NAMALWA (cell line): ENCODE data around the gene RCOR1.

Source experiments
- DNase-seq: peaks from one replicate; pipeline ENCODE4 v3.0.0-alpha.2; 2015; ENCODE audit warnings: low spot score

Gene RCOR1

GRCh38 chr14:102776761-102777710 is 184.6 kb downstream of the RCOR1 start, which contains the start of gene TRAF3:
Gene TRAF3, plus strand, starts transcription at chr14:102777449. Its CDS starts 92,753 bp downstream, at chr14:102870202.
- peak; percentile 76 for DNase-seq

DNA sequence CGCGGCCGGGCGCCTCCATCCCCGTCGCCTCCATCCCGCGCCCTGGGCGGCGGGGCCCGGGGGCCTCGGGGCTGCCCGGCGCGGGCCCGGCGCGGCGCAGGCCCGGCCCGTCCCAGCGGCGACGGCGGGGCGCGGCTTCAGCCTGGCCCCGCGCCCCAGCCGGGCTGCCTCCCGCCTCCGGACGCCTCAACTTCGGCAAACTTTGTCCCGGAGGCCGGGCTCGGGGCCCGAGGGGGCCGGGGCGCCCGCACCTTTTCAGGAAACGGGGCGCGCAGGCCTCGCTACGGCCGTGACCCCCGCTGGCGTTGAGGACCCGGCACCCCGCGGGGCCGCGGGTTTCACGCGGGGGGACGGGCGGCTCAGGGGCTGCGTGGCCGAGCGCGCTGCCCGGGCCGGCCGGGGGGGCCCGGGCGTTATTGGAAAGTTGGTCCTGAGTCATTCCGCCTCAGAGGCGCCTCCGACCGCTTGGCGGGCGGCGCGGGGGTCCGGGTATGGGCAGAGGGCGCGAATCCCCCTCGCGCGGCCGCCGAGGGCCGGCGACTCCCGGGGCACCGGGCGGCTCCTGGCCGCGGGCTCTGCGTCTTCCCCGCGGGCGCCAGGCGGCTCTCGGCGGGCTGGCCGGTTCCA is 185.4 kb downstream of the RCOR1 start:
- DNase-seq, result no peak

DNA sequence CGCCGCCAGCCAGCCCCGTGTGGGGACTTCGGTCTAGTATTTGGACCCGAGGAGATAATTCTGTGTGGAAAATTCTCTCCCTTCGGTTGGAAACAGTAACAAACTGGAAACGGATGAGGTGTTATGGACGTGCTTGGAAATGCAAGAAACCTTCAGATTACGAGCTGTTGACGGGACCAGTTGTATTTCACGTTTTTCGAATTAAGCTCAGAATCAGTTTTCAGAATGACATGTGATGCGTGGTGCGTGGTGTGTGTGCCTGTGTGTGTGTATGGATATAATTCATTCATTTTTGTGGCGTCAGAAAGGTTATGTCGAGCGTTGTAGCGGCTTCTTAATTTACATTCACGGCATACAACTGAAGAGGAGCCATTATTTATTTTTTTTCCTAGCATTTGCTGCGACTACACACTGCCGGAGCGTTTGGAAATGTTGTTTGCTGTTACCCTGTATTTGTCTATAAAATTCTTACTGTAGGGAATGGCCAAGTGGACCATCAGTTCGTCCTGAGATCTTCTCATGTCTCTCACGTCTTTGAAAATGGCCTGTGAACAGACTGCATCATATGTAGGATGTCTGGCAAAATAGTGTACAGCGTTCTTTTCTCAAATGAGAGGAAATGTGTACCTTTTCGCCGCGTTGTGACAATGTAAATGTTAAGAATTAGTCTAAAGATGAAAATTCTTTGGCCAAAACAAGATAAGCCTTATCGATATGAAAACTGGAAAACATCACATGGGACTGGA is 186.1 kb downstream of the RCOR1 start:
- DNase-seq, result peak; percentile 63

GRCh38 chr14:102779084-102779462 is 186.6 kb downstream of the RCOR1 start:
- DNase-seq, result no peak

GRCh38 chr14:102779574-102780315 is 187.3 kb downstream of the RCOR1 start:
- no peak for DNase-seq
